ENCODE data around the gene ACER3.

Gene ACER3

DNA sequence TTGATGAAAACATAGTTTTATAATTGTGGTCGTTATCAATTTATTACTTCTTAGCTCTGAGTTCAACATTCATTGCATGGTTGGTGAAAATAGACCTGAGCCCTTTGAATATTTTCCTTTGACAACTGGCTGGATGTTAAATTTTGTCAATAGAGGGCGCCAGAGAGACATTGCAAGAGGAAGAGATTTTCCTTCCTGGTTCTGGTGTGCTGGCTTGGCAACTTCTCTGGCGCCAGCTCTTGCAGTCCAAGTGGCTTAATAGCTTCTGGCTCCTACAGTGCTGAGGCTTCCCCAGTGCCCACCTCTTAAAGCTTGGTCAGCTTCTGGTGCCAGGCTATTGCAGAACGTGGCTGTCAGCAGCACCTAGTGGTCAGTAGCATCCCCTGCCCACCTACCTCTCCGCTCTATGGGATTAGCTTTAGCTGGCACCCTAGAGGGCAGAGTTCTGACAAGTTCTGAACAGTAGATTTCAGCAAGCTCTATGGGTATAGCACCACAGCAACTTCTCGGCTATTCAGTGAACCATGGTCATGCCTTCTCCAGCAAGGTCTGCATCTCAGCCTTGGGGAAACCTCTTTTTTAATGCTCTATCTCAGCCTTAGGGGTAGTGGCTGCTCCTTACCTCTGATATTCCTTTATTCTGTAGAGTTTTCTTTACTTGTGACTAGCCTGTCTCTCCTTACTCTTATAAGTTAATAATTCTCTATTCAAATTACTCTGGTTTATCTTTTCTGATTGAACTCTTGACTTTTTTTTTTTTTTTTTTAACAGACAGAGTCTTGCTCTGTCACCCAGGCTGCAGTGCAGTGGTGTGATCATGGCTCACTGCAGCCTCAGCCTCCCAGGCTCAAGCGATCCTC is 59.4 kb downstream of the ACER3 start:
- Histone ChIP-seq H3K4me3 (replicated peaks; ENCODE audit: insufficient read depth, low read length) (no peak overlapping the region), H3K27ac (replicated peaks) (no peak overlapping the region), H3K27me3 (ENCODE audit: insufficient read depth, poor library complexity, severe bottlenecking) (no peaks in the 10 kb centered on the region)
- TF ChIP-seq, protein P1, sequence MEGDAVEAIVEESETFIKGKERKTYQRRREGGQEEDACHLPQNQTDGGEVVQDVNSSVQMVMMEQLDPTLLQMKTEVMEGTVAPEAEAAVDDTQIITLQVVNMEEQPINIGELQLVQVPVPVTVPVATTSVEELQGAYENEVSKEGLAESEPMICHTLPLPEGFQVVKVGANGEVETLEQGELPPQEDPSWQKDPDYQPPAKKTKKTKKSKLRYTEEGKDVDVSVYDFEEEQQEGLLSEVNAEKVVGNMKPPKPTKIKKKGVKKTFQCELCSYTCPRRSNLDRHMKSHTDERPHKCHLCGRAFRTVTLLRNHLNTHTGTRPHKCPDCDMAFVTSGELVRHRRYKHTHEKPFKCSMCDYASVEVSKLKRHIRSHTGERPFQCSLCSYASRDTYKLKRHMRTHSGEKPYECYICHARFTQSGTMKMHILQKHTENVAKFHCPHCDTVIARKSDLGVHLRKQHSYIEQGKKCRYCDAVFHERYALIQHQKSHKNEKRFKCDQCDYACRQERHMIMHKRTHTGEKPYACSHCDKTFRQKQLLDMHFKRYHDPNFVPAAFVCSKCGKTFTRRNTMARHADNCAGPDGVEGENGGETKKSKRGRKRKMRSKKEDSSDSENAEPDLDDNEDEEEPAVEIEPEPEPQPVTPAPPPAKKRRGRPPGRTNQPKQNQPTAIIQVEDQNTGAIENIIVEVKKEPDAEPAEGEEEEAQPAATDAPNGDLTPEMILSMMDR (IDR thresholded peaks at IDR 0.05; ENCODE audit: insufficient read depth, low read length), result peak; percentile 74
- no peak for TF ChIP-seq POLR2AphosphoS5 (IDR thresholded peaks at IDR 0.05; ENCODE audit: low read depth)
- DNase-seq (ENCODE audit: low read depth in 1 of 2, low spot score in 1 of 2), result peak; percentile 63 to 81

DNA sequence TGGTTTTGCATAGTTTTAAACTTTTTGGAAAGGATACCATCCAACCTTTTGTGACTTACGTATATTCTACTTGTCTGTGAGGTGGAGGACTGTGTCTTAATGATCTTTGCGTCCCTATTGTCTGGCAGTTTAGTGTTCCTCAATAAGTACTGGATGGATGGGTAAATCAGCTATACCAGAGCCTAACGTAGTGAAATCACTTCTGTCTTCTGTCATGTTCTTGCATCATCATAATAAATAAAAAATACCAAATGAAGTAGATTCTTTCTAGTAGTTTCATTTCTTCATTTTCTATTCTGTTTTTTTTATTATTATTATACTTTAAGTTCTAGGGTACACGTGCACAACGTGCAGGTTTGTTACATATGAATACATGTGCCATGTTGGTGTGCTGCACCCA is 66.4 kb downstream of the ACER3 start:
- no peak for DNase-seq (ENCODE audit: low read depth in 1 of 2, low spot score in 1 of 2)
- TF ChIP-seq POLR2AphosphoS5 (IDR thresholded peaks at IDR 0.05; ENCODE audit: low read depth) (no peak), GABPA (IDR thresholded peaks at IDR 0.05; ENCODE audit: low read depth) (no peak), SPI1 (IDR thresholded peaks at IDR 0.05; ENCODE audit: borderline replicate concordance, low read depth) (no peak)
- TF ChIP-seq, protein P2, sequence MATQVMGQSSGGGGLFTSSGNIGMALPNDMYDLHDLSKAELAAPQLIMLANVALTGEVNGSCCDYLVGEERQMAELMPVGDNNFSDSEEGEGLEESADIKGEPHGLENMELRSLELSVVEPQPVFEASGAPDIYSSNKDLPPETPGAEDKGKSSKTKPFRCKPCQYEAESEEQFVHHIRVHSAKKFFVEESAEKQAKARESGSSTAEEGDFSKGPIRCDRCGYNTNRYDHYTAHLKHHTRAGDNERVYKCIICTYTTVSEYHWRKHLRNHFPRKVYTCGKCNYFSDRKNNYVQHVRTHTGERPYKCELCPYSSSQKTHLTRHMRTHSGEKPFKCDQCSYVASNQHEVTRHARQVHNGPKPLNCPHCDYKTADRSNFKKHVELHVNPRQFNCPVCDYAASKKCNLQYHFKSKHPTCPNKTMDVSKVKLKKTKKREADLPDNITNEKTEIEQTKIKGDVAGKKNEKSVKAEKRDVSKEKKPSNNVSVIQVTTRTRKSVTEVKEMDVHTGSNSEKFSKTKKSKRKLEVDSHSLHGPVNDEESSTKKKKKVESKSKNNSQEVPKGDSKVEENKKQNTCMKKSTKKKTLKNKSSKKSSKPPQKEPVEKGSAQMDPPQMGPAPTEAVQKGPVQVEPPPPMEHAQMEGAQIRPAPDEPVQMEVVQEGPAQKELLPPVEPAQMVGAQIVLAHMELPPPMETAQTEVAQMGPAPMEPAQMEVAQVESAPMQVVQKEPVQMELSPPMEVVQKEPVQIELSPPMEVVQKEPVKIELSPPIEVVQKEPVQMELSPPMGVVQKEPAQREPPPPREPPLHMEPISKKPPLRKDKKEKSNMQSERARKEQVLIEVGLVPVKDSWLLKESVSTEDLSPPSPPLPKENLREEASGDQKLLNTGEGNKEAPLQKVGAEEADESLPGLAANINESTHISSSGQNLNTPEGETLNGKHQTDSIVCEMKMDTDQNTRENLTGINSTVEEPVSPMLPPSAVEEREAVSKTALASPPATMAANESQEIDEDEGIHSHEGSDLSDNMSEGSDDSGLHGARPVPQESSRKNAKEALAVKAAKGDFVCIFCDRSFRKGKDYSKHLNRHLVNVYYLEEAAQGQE (IDR thresholded peaks at IDR 0.05; ENCODE audit: insufficient replicate concordance, low read depth), result no peak
- TF ChIP-seq, protein P1 (IDR thresholded peaks at IDR 0.05; ENCODE audit: insufficient read depth, low read length), result no peak
- Histone ChIP-seq H3K27me3 (ENCODE audit: insufficient read depth, poor library complexity, severe bottlenecking) (no peaks in the 10 kb centered on the region), H3K4me3 (replicated peaks; ENCODE audit: insufficient read depth, low read length) (no peak overlapping the region), H3K27ac (replicated peaks) (no peak overlapping the region)

DNA sequence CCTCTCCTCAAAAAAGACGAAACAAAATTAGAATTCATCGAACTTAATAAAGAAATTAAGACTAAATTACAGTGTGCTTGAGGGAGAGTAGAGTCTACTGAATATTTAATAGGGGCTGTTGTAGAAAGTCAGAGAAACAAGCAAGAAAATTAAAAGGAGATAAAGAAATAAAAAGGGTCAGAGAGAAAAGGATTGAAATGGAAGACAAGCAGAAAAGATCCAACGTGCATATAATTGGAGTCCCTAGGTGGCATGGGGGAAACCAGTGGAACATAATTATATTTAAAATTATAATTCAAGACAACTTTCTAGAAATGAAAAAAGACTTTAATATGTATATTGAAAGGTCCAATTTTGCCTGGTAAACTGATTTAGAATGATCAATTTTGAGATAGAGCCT is 74.3 kb downstream of the ACER3 start:
- no peak overlapping the region for H3K27ac ChIP-seq (replicated peaks)
- TF ChIP-seq, protein P2 (IDR thresholded peaks at IDR 0.05; ENCODE audit: insufficient replicate concordance, low read depth), result no peak
- no peak for TF ChIP-seq GABPA (IDR thresholded peaks at IDR 0.05; ENCODE audit: low read depth)
- no peak for TF ChIP-seq SPI1 (IDR thresholded peaks at IDR 0.05; ENCODE audit: borderline replicate concordance, low read depth)
- TF ChIP-seq, protein P1 (IDR thresholded peaks at IDR 0.05; ENCODE audit: insufficient read depth, low read length), result no peak
- TF ChIP-seq POLR2AphosphoS5 (IDR thresholded peaks at IDR 0.05; ENCODE audit: low read depth), result no peak
- no peak overlapping the region for H3K4me3 ChIP-seq (replicated peaks; ENCODE audit: insufficient read depth, low read length)
- no peak for DNase-seq (ENCODE audit: low read depth in 1 of 2, low spot score in 1 of 2)
- no peaks in the 10 kb centered on the region for H3K27me3 ChIP-seq (ENCODE audit: insufficient read depth, poor library complexity, severe bottlenecking)

All from HL-60 (cell line).